Tibial nerve (tissue), 4 donors: ENCODE results near the gene XRCC4.

ENCODE experiments used
- CTCF ChIP-seq, 5 experiments: fragments of 200-600 bp in 3 of 5; fragments of 450-650 bp in 2 of 5; sonication (generic) in 3 of 5; IDR thresholded peaks; one replicate each; pipeline ENCODE4 v1.5.1; 2016 to 2019; ENCODE audit warnings: antibody characterized with exemption in 5 of 5, mild to moderate bottlenecking in 3 of 5, moderate library complexity in 2 of 5
- EP300 ChIP-seq, 2 donors: sonication (generic); formaldehyde crosslinking; IDR thresholded peaks; one replicate each; pipeline ENCODE4 v1.6.1; 2017; ENCODE audit warnings: antibody characterized with exemption in 2 of 2, mild to moderate bottlenecking in 1 of 2

GRCh38 chr5:83149671-83150070 lies 72.3 kb downstream of the XRCC4 start:
- TF ChIP-seq CTCF (IDR thresholded peaks at IDR 0.05) (no peak), EP300 (IDR thresholded peaks at IDR 0.05) (no peak)
